Measurements from ENCODE around the gene COLEC12.
"Not testable (repeated sequence)": the region's sequence is repeated elsewhere in the genome, so short reads cannot be mapped to it uniquely, and the experiment has no call there.

The COLEC12 gene

GRCh38 chr18:413233-413632, 87.3 kb downstream of the COLEC12 start:
- DNase-seq: no peak

DNA sequence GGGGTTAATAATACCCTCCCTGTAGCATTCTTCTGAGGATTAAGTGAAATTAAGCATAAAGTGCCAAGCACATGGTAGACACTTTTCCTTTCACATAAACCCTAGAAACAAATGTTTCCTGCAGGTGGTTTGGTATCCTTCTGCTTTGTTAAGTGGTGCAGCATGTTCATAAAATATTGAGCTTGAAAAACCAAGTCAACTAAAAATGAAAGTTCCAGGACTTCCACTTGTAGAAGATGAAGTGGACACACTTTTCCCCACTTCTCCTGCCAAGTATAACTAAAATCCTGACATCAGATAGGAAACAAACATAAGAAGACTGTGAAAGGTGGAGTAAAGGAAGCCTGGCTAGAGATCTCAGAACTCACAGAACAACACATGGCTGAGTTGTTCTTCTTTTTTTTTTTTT, 90.5 kb downstream of the COLEC12 start:
- DNase-seq: no peak

DNA sequence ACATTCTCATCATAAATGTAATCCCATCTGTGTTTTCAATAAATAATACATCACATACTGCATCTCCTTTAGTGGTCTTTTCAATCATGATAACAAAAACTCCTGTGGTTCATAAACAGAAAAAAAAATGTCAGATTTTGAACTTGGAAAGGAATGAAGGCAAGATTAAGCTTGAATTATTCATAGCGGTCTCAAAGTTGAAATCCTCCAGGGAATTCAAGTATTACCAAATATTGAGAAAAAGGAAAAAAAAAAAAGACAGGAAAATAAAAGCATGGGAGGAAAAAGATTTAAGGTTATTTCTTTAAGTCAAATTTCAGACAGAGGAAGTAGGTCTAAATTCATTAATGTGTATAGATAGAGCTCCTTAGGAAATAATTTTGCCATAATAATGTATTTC, 92.1 kb downstream of the COLEC12 start:
- no peak for DNase-seq

- no peak for DNase-seq
Measured at GRCh38 chr18:407626-408224, 92.8 kb downstream of the COLEC12 start.

GRCh38 chr18:407191-407590, 93.3 kb downstream of the COLEC12 start:
- no peak for DNase-seq

DNA sequence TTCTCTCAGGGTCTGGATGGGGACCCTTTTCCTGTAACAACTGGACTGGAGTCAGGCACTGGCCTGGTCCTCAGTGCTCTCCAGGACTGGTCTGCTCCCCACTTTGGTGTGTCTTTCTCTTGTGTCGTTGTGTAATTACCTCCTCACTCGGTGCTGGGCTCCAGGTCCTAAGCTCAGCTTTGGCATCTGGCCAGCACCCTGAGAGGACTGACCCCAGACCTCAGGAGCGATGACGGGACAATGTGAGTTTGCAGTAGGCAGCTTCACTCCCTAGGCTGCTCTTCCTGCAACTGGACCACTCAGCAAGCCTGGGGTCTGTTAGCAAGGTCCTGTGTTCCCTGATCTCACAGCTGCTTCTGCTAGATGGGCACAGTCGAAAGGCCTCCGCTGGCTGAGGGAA, 93.8 kb downstream of the COLEC12 start:
- no peak for DNase-seq

GRCh38 chr18:405006-405405, 95.5 kb downstream of the COLEC12 start:
- not testable (repeated sequence) for DNase-seq

DNA sequence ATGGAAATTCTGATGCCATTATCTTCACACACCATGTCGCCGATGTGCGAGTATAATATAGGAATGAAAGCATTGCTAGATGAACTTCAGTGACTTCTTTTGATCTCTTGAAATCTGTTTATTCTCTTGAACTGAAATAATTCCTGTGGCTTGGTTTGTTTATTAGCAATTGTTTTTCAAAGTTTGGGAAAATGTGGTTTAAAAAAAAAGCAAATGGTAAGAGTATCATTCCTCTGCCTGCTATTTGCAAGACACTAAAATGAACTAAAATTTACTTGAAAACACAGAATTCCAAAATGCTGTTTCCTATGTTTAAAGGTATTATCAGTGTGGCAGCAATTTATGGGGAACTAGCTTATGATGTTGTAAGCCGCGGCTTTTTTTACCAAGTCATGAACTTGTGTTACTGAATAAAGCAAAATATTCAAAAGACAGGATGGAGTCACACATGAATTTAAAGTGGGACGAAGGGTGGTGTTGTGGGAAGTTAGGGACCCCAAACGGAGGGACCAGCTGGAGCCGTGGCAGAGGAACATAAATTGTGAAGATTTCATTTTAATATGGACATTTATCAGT, 96.4 kb downstream of the COLEC12 start:
- DNase-seq: no peak

- DNase-seq: no peak
Measured at GRCh38 chr18:402129-402528, 98.4 kb downstream of the COLEC12 start.

DNA sequence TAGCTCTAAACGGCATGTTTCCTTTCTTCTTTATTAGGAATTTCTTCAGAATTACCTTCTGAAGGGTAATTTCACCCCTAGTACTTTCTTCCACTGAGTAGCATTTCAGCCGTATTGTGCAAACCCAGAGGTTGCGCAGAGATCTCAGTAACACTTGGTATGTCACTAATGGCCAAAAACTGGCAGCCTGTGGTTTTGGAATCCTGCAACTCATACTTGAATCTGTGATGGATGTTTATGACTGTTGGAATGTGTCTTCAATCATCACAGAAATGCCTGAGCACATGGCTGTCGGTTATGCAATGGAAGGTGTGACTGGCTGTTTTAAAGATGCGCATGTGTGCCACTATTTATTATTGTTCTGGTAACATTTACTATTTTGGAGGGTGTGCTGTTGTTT, 100.0 kb downstream of the COLEC12 start:
- no peak for DNase-seq

DNA sequence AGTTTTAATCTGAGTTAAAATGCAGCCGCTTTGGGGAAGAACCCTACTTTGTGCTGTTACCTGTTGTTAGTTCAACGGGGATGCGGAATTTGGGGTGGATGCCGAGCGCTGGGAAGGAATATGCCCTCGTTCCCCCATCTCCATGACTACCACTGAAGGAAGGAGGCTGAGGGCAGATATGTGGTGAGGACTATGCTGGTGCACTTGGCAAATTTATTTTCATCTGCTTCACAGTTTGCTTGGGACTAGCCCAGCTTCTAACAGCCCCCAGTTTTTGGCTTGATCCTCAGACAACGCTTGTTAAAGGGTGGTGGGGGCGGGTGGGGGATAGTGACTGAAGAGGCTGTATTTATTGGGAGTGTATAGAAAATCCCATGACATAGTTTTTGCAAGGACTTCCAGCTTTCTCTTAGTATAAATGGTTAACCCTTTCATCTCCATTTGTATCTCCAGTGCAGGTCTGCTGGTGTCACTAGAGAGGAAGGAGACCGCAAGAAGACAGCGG, 100.8 kb downstream of the COLEC12 start:
- no peak for DNase-seq

DNA sequence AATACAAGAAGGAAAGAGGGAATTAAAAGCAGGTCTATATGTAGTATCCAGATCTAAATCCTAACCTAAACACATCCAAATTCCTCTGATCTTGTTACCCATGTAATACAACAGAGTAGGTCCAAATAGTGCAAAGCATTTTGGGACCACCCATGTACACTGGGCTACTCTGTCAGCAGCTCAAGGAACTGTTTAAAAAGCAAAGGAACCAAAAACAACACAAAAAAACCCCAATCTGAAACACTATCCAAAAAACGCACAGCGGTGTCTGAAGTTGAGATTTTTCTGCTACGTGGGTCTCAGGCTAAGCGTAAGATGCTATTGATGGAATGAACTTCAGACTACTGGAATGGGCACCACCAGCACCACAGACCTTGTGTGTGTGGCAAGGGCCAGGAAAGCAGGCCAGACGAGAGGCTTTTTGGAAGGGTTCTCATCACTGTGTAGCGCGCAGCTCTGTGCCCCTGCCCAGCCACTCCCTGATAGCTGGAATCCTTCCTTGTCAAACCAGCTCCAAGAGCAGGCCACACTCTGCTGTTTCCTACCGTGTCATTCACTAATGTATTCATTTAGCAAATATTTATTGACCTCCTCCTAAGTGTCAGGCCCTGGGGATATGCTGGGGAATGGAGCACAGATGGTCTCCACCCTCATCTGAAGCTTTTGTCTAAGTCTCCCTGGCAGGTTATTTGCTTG, 101.4 kb downstream of the COLEC12 start:
- no peak for DNase-seq

DNA sequence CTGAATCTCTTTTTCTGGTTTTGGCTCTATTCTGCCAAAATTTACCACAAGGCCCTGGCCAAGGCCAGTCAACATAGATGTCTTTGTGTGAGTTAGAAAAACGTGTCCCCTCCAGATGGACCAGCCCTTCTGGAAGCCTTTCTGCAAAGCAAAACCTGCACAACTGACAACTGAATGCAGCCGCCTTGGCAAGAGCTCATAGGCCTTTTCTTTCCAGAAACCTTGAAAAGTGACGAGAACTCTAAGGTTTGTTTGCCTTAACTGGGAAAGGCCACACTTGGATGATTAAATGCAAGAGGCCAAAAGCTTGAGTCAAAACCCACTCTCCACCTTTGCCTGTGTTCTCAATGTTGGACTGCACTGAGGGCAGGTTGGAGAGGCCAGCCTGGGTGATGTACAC, 103.9 kb downstream of the COLEC12 start:
- no peak for DNase-seq

GRCh38 chr18:396251-396555, 104.3 kb downstream of the COLEC12 start:
- no peak for DNase-seq

- no peak for DNase-seq
Measured at GRCh38 chr18:395456-396250, 104.8 kb downstream of the COLEC12 start.

GRCh38 chr18:394987-395362, 105.5 kb downstream of the COLEC12 start:
- no peak for DNase-seq

DNA sequence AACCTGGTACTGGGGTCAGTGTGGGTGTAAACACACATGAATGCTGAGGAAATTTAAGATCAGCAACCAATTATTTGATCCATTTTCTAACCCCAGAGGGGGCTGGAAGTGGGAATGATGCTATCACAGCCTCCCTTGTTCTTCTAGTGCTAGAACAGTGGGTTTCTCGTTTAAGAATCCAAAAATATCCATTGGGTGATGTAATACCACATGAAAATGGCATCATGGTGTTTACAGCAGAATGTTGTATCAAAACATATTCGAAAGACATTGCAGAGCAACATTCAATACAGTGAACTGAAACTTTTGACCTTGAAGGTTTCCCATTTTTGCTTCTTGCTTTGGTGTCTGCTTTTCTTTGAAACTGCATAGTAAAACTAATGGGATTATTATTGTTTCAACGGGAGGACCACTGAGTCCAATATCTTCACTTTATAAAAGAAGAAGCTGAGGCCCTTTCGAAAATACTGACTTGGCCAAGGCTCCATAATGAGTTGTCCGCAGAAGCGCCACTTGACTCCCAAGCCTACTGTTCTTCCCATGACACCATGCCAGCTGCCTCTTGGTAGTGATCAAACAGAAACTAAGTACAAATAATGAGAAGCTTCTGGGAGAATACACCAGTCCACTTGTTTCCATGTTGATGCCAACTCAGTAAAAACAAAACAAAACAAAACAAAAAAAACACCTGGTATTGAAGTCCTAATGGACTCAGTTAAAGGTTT, 106.1 kb downstream of the COLEC12 start:
- DNase-seq: no peak

DNA sequence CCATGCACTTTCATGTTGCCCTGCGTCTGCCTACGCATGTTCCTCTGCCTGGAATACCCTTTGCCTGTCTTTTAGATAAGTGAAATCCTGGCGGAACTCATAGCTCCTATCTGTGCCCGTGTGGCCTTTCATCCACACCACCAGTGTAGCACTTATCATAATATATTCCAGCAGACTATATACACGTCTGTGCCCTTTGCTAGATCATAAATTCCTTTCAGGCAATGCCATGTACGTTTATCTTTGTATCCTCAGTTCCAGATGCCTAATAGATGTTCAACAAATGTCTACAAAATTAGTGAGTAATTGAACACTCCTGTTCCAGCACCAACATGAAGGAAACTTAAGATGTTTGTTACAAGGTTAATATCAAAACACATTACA, 106.9 kb downstream of the COLEC12 start:
- DNase-seq: no peak

GRCh38 chr18:392928-393573, 107.5 kb downstream of the COLEC12 start:
- DNase-seq: no peak

- no peak for DNase-seq
Measured at GRCh38 chr18:390741-391478, 109.6 kb downstream of the COLEC12 start.

- DNase-seq: no peak
Measured at GRCh38 chr18:389658-390357, 110.7 kb downstream of the COLEC12 start.

Measured in right kidney (tissue), 1 donor.